ENCODE measurements around the gene EP400.

Gene EP400

GRCh38 chr12:132061641-132062430, 112.1 kb downstream of the EP400 start:
- DNase-seq (ENCODE audit: insufficient read length, low spot score) (no peak), FAIRE-seq (no peak)
- no peak for TF ChIP-seq CTCF (IDR thresholded peaks at IDR 0.05; ENCODE audit: insufficient read depth, missing control alignments)

GRCh38 chr12:132062481-132062880, 112.7 kb downstream of the EP400 start:
- FAIRE-seq (no peak), DNase-seq (ENCODE audit: insufficient read length, low spot score) (no peak)
- TF ChIP-seq CTCF (IDR thresholded peaks at IDR 0.05; ENCODE audit: insufficient read depth, missing control alignments): no peak

GRCh38 chr12:132063491-132063890, 113.7 kb downstream of the EP400 start:
- DNase-seq (ENCODE audit: insufficient read length, low spot score) (no peak), FAIRE-seq (no peak)
- TF ChIP-seq CTCF (IDR thresholded peaks at IDR 0.05; ENCODE audit: insufficient read depth, missing control alignments): no peak

- TF ChIP-seq CTCF (IDR thresholded peaks at IDR 0.05; ENCODE audit: insufficient read depth, missing control alignments): no peak
- FAIRE-seq (no peak), DNase-seq (ENCODE audit: insufficient read length, low spot score) (no peak)
Observed at GRCh38 chr12:132064631-132065030, 114.9 kb downstream of the EP400 start.

- DNase-seq (ENCODE audit: insufficient read length, low spot score) (no peak), FAIRE-seq (no peak)
- no peak for TF ChIP-seq CTCF (IDR thresholded peaks at IDR 0.05; ENCODE audit: insufficient read depth, missing control alignments)
Observed at GRCh38 chr12:132065203-132065602, 115.5 kb downstream of the EP400 start.

- TF ChIP-seq CTCF (IDR thresholded peaks at IDR 0.05; ENCODE audit: insufficient read depth, missing control alignments): no peak
- FAIRE-seq (no peak), DNase-seq (ENCODE audit: insufficient read length, low spot score) (no peak)
Observed at GRCh38 chr12:132065609-132066344, 116.0 kb downstream of the EP400 start.

GRCh38 chr12:132066345-132066685, 116.6 kb downstream of the EP400 start:
- TF ChIP-seq CTCF (IDR thresholded peaks at IDR 0.05; ENCODE audit: insufficient read depth, missing control alignments): no peak
- FAIRE-seq (no peak), DNase-seq (ENCODE audit: insufficient read length, low spot score) (no peak)
